HT1080 (cell line): ENCODE results near the gene R3HDM2. TPM values are rescaled to one million over a fixed set of nuclear protein-coding genes. Genes with fewer than 3 reads are reported as not detected.
"Not testable (repeated sequence)": the region's sequence is repeated elsewhere in the genome, so short reads cannot be mapped to it uniquely, and the experiment has no call there.

Experiments used
- DNase-seq: peaks from one replicate; pipeline ENCODE4 v3.0.0-alpha.2; 2015; ENCODE audit warnings: low read depth
- total RNA-seq: library from RNA; depleted of rRNA; stranded (reverse); fragments of >200 nt; shearing (Covaris generic); gene quantifications from 2 replicates; pipeline ENCODE4 v1.2.3, GENCODE V29; 2014

Gene R3HDM2
- total RNA-seq, 1 experiment from 2014 or later, result 13.0 TPM

GRCh38 chr12:57454213-57454565 is 23.3 kb upstream of the R3HDM2 start:
- no peak for DNase-seq

- peak; percentile 70 for DNase-seq
Measured at GRCh38 chr12:57452937-57453509, 22.2 kb upstream of the R3HDM2 start.

GRCh38 chr12:57452181-57452936 is 21.5 kb upstream of the R3HDM2 start:
- peak; percentile 84 for DNase-seq

GRCh38 chr12:57451233-57451778 is 20.5 kb upstream of the R3HDM2 start:
- no peak for DNase-seq

DNA sequence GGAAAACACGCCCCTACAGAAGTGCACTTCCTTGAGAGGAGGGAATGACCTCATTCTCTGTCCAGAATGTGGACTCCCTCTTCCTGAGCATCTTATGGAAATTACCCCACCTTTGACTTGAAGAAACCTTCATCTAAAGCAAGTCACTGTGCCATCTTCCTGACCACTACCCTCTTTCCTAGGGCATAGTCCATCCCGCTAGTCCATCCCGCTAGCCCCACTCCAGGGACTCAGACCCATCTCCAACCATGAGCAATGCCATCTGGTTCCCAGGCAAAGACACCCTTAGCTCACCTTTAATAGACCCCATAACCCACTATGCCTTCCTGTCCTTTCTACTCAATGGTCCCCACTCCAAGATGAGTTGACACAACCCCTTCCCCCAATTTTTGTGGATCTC is 19.2 kb upstream of the R3HDM2 start:
- DNase-seq, result no peak

- DNase-seq, result no peak
Measured at GRCh38 chr12:57449375-57449774, 18.5 kb upstream of the R3HDM2 start.

- no peak for DNase-seq
Measured at GRCh38 chr12:57448669-57449068, 17.8 kb upstream of the R3HDM2 start.

DNA sequence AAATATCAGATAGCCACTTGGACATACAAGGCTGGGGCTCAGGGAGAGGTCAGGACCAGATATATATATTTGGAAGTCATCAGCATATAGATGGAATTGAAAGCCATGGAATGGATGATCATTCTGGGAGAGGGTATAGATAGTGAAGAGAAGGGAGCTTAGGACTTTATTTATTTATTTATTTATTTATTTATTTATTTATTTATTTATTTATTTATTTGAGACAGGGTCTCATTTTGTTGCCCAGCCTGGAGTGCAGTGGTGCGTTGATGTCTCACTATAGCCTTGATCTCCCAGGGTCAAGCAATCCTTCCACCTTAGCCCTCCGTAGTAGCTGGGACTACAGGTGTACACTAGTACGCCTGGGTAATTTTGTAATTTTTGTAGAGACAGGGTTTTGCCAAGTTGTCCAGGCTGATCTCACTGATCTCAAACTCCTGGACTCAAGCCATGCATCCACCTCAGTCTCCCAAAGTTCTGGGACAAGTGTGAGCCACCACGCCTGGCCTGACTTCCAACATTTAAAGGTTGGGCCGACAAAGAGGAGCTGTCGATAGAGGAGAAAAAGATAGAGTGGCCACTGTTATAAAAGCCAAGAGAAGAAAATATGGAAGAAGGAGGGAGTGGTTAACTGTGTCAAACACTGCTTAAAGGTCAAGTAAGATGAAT is 15.6 kb upstream of the R3HDM2 start:
- no peak for DNase-seq

DNA sequence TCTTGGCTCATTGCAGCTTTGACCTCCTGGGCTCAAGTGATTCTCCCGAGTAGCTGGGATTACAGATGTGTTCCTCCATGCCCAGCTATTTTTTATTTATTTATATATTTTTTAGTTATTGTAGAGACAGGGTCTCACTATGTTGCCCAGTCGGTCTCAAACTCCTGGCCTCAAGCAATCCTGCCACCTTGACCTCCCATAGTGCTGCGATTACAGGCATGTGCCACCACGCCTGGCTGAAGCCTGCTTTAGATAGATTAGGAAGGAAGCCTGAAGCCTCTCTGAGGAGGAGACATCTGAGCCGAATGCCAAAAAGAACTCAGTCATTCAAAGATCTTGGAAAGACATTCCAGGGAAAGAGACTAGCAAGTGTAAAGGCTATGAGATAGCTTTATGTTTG is 13.9 kb upstream of the R3HDM2 start:
- no peak for DNase-seq

GRCh38 chr12:57444337-57444736 is 13.5 kb upstream of the R3HDM2 start:
- not testable (repeated sequence) for DNase-seq

DNA sequence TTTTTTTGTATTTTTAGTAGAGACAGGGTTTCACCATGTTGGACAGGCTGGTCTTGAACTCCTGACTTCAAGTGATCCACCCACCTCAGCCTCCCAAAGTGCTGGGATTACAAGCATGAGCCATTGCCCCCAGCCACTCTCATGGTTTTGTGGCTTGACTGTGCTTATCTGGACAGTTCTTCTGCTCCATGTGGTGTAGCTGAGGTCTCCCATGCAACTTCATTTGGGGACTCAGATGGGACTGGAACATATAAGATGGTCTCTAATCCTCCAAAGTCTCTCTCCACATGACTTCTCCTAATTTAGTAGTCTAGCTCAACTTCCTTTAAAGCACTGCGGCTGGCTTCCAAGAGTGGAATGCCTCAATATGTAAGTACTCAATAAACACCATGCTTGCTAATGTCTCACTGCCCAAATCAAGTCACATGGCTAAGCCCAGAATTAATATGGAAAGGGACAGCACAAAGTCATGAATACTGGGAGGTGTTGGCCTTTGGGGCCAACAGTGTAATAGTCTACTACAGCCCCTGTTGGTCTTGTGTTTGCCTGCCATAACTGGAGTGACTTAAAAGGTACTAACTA is 11.1 kb upstream of the R3HDM2 start:
- DNase-seq, result no peak

DNA sequence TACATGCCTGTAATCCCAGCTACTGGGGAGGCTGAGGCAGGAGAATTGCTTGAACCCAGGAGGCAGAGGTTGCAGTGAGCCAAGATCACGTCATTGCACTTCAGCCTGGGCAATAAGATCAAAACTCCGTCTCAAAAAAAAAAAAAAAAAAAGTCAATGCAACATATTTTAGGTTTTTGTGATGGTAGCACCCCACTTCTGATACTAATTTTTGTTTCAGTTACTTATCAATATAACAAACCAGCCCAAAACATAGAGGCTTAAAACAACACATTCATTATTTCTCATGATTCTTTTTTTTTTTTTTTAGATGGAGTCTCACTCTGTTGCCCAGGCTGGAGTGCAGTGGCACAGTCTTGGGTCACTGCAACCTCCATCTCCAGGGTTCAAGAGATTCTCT is 10.6 kb upstream of the R3HDM2 start:
- DNase-seq, result not testable (repeated sequence)

DNA sequence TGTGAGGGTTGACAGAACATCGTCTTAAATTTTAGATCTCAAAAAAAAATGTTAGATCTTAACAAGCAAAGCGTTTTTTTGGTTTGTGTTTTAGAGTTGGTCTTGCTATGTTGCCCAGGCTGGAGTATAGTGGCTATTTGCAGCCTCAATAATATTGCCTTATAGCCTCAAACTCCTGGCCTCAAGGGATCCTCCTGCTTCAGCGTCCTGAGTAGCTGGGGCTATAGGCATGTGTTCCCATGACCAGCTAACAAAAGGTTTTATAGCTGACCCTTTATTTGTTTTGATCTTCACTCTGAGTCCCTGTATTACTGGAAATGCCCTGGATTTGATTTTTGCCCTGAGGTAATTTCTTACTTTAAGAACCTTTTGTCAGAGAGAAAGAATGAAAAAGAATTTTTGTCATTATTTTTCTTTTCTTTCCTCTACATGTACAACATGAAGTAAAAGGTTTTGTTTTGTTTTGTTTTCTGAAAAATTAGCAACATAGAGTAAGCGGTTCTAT is 9.0 kb upstream of the R3HDM2 start:
- DNase-seq, result no peak

GRCh38 chr12:57438400-57438799 is 7.6 kb upstream of the R3HDM2 start:
- DNase-seq, result no peak

- DNase-seq, result no peak
Measured at GRCh38 chr12:57435293-57435692, 4.5 kb upstream of the R3HDM2 start.

GRCh38 chr12:57434517-57435223 is 3.8 kb upstream of the R3HDM2 start, which contains the start of gene INHBC:
Gene INHBC (plus strand): TSS chr12:57434784. CDS start chr12:57434887, 103 bp downstream.
- DNase-seq, result no peak

DNA sequence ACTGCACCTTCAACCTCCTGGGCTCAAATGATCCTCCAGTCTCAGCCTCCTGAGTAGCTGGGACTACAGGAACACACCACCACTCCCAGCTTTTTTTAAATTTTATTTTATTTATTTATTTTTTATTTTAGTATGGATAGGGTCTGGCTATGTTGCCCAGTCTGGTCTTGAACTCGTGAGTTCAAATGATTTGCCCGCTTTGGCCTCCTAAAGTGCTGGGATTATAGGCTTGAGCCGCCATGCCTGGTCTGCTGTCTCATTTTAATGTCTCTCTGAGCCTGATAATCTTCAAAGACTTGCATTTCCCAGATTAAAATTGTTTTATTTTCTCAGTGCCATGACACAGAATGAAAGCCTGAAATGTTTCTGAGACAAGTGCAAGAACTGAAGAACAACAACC is 2.5 kb upstream of the R3HDM2 start:
- DNase-seq, result no peak

DNA sequence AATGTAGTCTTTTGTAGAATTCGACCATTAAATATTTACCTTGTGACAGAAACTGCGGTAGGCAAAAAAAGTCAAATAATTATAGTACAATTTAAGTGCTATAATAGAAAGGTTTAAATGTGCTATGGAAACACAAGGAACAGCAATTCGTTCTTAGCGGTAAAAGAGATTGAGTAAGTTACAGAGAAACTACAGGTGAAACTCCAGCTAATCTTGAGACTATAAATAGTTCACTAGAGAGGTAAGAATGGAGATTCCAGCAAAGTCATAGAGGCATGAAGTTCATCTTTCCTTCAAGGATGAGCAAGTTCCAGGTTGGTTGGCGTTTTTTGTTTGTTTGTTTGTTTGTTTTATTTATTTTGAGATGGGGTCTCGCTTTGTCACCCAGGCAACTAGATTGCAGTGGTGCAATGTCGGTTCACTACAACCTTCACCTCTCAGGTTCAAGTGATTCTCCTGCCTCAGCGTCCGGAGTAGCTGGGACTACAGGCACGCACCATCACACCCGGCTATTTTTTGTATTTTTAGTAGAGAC is 878 bp upstream of the R3HDM2 start:
- no peak for DNase-seq

DNA sequence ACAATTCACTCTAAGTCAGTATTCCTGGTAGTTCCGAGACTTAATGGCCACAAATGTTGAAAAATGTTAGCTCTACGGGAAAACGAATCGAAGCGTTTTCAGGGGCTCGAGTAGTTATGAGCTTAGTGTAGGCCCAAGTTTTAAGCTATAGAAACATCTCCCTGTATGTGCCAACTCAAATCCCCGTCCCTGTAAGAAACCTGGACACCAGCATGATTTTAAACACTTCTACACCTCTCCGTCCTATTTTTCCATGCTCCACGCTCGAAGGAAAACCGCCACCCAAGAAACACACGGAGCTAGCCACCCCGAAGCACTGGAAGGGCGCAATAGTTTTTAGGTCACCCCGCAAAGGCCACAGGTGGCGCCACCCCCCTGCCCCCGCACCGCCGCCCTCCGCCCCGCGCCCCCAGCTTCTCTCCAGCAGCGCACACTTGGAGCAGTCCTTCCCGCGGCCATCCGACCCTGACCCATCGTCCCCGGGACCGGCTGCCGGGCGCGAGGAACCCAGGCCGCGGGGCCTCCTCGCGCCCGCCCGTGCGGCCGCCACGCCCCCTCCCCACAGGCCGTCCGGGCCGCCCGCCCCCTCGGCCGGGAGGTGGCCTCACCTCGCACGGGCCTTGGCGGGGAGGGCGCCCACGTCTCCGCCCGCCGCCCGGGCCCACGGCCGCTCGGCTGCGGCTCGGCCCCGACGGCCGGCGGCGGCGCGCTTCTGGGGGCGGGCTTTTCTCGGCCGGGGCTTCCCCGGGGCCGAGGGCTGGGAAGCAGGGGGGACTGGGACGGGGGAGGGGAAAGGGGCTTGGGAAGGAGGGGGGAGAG is 522 bp downstream of the R3HDM2 start:
- DNase-seq, result peak; percentile 30
